ENCODE data around the gene ZNF576. TPM values are rescaled to one million over a fixed set of nuclear protein-coding genes. Genes with fewer than 3 reads are reported as not detected.

ZNF576 gene
- total RNA-seq, 4 donors from 2014 or later = 9.2 to 20.8 (median 13.7) TPM

- 37% methylated on average over 15 of the region's 23 CpGs for WGBS
- Histone ChIP-seq H3K9me3 (no peaks in the 10 kb centered on the region), H3K27ac (peak overlapping the region; percentile 88), H3K4me3 (peak overlapping the region; percentile 54), H3K27me3 (no peaks in the 10 kb centered on the region), H3K36me3 (no peaks in the 10 kb centered on the region), H3K4me1 (peaks cover 27% of the 10 kb centered on the region)
- TF ChIP-seq POLR2A (IDR thresholded peaks at IDR 0.05) = no peak
- peak in 1 of 3 donors; percentile 0 for TF ChIP-seq POLR2AphosphoS5 (IDR thresholded peaks at IDR 0.05)
- DNase-seq (ENCODE audit: low spot score in 2 of 2) = no peak
Observed at GRCh38 chr19:43620061-43621001, 23.9 kb downstream of the ZNF576 start.

DNA sequence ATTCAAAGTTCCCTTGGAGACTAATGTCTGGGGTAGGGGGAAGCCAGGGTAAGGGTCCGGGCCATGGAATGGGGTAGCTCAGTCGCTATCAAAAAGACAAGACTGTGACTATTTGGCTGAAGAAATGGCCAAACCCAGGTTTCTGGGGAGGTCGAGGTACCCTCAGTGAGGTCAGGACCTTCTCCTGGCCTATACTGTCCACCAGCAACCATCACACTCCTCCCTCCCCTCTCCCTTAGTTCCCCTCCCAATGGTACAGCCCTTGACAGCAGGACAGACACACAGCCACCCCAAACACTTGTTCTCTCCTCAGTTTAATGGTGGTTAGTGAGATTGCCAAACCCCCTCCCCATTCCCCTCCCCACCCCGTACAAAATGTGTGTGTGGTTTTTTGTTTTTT is 25.7 kb downstream of the ZNF576 start:
- no peak overlapping the region for H3K27ac ChIP-seq
- DNase-seq (ENCODE audit: low spot score in 2 of 2) = no peak
- WGBS = 76% methylated on average over 4 of the region's 4 CpGs
- no peaks in the 10 kb centered on the region for H3K27me3 ChIP-seq
- H3K4me1 ChIP-seq = peaks cover 36% of the 10 kb centered on the region
- TF ChIP-seq EP300 (IDR thresholded peaks at IDR 0.05) (no peak), POLR2AphosphoS5 (IDR thresholded peaks at IDR 0.05) (no peak), POLR2A (IDR thresholded peaks at IDR 0.05) (no peak)
- TF ChIP-seq, protein P1, sequence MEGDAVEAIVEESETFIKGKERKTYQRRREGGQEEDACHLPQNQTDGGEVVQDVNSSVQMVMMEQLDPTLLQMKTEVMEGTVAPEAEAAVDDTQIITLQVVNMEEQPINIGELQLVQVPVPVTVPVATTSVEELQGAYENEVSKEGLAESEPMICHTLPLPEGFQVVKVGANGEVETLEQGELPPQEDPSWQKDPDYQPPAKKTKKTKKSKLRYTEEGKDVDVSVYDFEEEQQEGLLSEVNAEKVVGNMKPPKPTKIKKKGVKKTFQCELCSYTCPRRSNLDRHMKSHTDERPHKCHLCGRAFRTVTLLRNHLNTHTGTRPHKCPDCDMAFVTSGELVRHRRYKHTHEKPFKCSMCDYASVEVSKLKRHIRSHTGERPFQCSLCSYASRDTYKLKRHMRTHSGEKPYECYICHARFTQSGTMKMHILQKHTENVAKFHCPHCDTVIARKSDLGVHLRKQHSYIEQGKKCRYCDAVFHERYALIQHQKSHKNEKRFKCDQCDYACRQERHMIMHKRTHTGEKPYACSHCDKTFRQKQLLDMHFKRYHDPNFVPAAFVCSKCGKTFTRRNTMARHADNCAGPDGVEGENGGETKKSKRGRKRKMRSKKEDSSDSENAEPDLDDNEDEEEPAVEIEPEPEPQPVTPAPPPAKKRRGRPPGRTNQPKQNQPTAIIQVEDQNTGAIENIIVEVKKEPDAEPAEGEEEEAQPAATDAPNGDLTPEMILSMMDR (IDR thresholded peaks at IDR 0.05) = no peak
- H3K36me3 ChIP-seq = no peaks in the 10 kb centered on the region
- H3K9me3 ChIP-seq = no peaks in the 10 kb centered on the region
- no peak overlapping the region for H3K4me3 ChIP-seq

- 100% methylated on average over 1 of the region's 1 CpG for WGBS
- Histone ChIP-seq H3K36me3 (no peaks in the 10 kb centered on the region), H3K4me3 (no peak overlapping the region), H3K27ac (no peak overlapping the region), H3K4me1 (peaks cover 36% of the 10 kb centered on the region), H3K27me3 (no peaks in the 10 kb centered on the region), H3K9me3 (no peaks in the 10 kb centered on the region)
- no peak for DNase-seq (ENCODE audit: low spot score in 2 of 2)
- TF ChIP-seq EP300 (IDR thresholded peaks at IDR 0.05) = no peak
- no peak for TF ChIP-seq POLR2A (IDR thresholded peaks at IDR 0.05)
- TF ChIP-seq, protein P1 (IDR thresholded peaks at IDR 0.05) = no peak
- no peak for TF ChIP-seq POLR2AphosphoS5 (IDR thresholded peaks at IDR 0.05)
Observed at GRCh38 chr19:43622956-43623355, 26.6 kb downstream of the ZNF576 start.

- WGBS = 70% methylated on average over 35 of the region's 35 CpGs
- no peak overlapping the region for H3K27ac ChIP-seq
- TF ChIP-seq EP300 (IDR thresholded peaks at IDR 0.05) (no peak), POLR2A (IDR thresholded peaks at IDR 0.05) (no peak), POLR2AphosphoS5 (IDR thresholded peaks at IDR 0.05) (no peak)
- TF ChIP-seq, protein P1 (IDR thresholded peaks at IDR 0.05) = no peak
- DNase-seq (ENCODE audit: low spot score in 2 of 2) = no peak
- H3K4me1 ChIP-seq = peaks cover 27% of the 10 kb centered on the region
- H3K27me3 ChIP-seq = no peaks in the 10 kb centered on the region
- H3K36me3 ChIP-seq = no peaks in the 10 kb centered on the region
- H3K9me3 ChIP-seq = no peaks in the 10 kb centered on the region
- no peak overlapping the region for H3K4me3 ChIP-seq
Observed at GRCh38 chr19:43623889-43624670, 27.7 kb downstream of the ZNF576 start.

GRCh38 chr19:43624933-43625332 is 28.5 kb downstream of the ZNF576 start:
- DNase-seq (ENCODE audit: low spot score in 2 of 2) = peak in 1 of 2 donors; percentile 85
- no peak for TF ChIP-seq EP300 (IDR thresholded peaks at IDR 0.05)
- TF ChIP-seq, protein P1 (IDR thresholded peaks at IDR 0.05) = peak in 1 of 2 donors; percentile 38
- Histone ChIP-seq H3K9me3 (no peaks in the 10 kb centered on the region), H3K27ac (no peak overlapping the region), H3K4me3 (no peak overlapping the region), H3K4me1 (peaks cover 25% of the 10 kb centered on the region), H3K27me3 (no peaks in the 10 kb centered on the region), H3K36me3 (no peaks in the 10 kb centered on the region)
- WGBS = 11% methylated on average over 14 of the region's 30 CpGs

Data from suprapubic skin (tissue), 4 donors.